ENCODE results near the gene TNFAIP1.

DNA sequence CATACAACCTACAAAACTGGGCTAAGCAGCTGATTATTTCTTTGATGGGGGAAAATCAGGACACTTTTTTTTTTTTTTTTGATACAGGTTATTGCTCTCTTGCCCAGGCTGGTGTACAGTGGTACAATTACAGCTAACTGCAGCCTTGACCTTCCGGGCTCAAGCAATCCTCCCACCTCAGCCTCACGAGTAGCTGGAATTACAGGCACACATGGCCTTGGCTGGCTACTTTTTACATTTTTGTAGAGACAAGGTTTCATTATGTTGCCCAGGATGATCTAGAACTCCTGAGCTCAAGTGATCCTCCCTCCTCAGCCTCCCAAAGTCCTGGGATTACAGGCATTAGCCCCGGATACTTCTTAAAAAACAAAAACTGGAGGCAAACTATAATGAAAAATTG is 37.1 kb upstream of the TNFAIP1 start:
- TF ChIP-seq, protein P1, sequence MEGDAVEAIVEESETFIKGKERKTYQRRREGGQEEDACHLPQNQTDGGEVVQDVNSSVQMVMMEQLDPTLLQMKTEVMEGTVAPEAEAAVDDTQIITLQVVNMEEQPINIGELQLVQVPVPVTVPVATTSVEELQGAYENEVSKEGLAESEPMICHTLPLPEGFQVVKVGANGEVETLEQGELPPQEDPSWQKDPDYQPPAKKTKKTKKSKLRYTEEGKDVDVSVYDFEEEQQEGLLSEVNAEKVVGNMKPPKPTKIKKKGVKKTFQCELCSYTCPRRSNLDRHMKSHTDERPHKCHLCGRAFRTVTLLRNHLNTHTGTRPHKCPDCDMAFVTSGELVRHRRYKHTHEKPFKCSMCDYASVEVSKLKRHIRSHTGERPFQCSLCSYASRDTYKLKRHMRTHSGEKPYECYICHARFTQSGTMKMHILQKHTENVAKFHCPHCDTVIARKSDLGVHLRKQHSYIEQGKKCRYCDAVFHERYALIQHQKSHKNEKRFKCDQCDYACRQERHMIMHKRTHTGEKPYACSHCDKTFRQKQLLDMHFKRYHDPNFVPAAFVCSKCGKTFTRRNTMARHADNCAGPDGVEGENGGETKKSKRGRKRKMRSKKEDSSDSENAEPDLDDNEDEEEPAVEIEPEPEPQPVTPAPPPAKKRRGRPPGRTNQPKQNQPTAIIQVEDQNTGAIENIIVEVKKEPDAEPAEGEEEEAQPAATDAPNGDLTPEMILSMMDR (IDR thresholded peaks at IDR 0.05) = no peak
- TF ChIP-seq POLR2A (IDR thresholded peaks at IDR 0.05) = no peak
